LNCAP (cell line): Measurements from ENCODE around the gene NOVA1.

Experiments
- TF ChIP-seq, protein P1 (sequence below): fragments of 450-650 bp; IDR thresholded peaks from 2 replicates; pipeline ENCODE4 v1.5.1; 2017; ENCODE audit warnings: mild to moderate bottlenecking

The NOVA1 gene

GRCh38 chr14:26404927-26405326 is 192.9 kb downstream of the NOVA1 start:
- TF ChIP-seq, protein P1, sequence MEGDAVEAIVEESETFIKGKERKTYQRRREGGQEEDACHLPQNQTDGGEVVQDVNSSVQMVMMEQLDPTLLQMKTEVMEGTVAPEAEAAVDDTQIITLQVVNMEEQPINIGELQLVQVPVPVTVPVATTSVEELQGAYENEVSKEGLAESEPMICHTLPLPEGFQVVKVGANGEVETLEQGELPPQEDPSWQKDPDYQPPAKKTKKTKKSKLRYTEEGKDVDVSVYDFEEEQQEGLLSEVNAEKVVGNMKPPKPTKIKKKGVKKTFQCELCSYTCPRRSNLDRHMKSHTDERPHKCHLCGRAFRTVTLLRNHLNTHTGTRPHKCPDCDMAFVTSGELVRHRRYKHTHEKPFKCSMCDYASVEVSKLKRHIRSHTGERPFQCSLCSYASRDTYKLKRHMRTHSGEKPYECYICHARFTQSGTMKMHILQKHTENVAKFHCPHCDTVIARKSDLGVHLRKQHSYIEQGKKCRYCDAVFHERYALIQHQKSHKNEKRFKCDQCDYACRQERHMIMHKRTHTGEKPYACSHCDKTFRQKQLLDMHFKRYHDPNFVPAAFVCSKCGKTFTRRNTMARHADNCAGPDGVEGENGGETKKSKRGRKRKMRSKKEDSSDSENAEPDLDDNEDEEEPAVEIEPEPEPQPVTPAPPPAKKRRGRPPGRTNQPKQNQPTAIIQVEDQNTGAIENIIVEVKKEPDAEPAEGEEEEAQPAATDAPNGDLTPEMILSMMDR: no peak

GRCh38 chr14:26403760-26404159 is 194.1 kb downstream of the NOVA1 start:
- TF ChIP-seq, protein P1: no peak

DNA sequence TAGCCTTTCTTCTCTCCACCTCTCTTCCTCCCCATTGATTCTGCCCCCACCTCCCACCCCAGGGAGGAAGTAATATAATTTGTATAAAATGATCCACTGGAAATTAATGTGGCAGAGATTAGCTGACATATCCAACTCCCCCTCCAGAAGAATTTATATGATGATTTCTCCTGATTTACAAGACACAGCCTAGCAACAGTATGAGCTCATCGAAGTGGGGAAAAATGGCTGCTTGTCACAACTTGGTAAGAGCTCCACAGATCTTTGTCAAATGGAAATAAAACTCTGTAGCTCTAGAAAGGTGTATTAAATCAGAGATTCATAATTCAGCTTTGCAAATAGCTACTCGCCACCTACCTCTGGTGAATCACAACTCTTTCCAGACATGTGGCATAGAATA is 195.7 kb downstream of the NOVA1 start:
- TF ChIP-seq, protein P1: no peak

GRCh38 chr14:26401179-26401968 is 196.5 kb downstream of the NOVA1 start:
- TF ChIP-seq, protein P1: no peak

DNA sequence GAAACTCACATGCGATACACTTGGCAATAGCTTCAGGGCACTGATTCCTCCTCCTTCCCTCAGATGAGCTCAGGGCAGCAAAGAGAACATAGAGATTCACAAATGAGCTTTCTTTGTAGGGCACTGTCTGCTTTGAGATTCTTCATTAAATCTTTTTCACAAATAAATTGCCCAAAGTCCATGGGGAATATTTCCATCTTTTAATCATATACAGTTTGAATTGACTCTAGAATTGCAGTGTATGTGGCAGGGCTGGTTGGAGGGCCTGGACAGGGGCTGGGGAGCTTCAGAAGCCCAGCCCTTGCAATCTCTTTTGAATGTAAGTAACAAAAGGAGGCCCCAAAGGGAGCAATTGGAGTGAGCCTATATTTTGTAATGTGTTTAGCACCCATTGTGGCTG is 197.5 kb downstream of the NOVA1 start:
- TF ChIP-seq, protein P1: no peak

- TF ChIP-seq, protein P1: no peak
Measured at GRCh38 chr14:26398616-26399015, 199.2 kb downstream of the NOVA1 start.
